ENCODE measurements around the gene CBFB. TPM values are rescaled to one million over a fixed set of nuclear protein-coding genes. Genes with fewer than 3 reads are reported as not detected.
A peak's percentile ranks its signal among the peaks of the same experiment; 100 is the strongest.

The CBFB gene
- total and polyA plus RNA-seq, 9 of the 15 experiments (the other 6 are each of a cell fraction or from before 2014, with no cell fraction given): 22.0 to 112 (median 66.5) TPM

GRCh38 chr16:67006930-67007658 is 21.9 kb upstream of the CBFB start:
- no peak overlapping the region for H3K27ac ChIP-seq (ENCODE audit: extremely low read depth, low read depth, low read length)
- no peak; the same call in 1 of the 3 replicates for ATAC-seq
- H3K4me1 ChIP-seq (replicated peaks in 1 of 2; ENCODE audit: control insufficient read depth in 2 of 2, insufficient read depth in 2 of 2, low read length in 2 of 2): no peaks in the 10 kb centered on the region; a peak in 1 of 5 replicates
- in situ Hi-C loops (cut with MboI): no loop called here
- FAIRE-seq: no peak
- DNase-seq (ENCODE audit: extremely low read depth in 1 of 4, low spot score in 3 of 4): no peak
- peak; percentile 23; the same call in 1 of the 2 replicates for TF ChIP-seq JUND (IDR thresholded peaks at IDR 0.05; ENCODE audit: borderline replicate concordance, low read depth, low read length)
- peak; percentile 12; the same call in 1 of the 3 replicates for TF ChIP-seq JUND (tag; IDR thresholded peaks at IDR 0.05; ENCODE audit: borderline replicate concordance, low read depth, low read length)
- TF ChIP-seq SMARCC2 (IDR thresholded peaks at IDR 0.05; ENCODE audit: low read depth): no peak
- peak; percentile 48 for TF ChIP-seq EGR1 (conservative IDR thresholded peaks at IDR 0.05)
- peak; percentile 77 for TF ChIP-seq CEBPB (tag; IDR thresholded peaks at IDR 0.05)
- TF ChIP-seq, protein P1, sequence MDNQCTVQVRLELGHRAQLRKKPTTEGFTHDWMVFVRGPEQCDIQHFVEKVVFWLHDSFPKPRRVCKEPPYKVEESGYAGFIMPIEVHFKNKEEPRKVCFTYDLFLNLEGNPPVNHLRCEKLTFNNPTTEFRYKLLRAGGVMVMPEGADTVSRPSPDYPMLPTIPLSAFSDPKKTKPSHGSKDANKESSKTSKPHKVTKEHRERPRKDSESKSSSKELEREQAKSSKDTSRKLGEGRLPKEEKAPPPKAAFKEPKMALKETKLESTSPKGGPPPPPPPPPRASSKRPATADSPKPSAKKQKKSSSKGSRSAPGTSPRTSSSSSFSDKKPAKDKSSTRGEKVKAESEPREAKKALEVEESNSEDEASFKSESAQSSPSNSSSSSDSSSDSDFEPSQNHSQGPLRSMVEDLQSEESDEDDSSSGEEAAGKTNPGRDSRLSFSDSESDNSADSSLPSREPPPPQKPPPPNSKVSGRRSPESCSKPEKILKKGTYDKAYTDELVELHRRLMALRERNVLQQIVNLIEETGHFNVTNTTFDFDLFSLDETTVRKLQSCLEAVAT (IDR thresholded peaks at IDR 0.05): peak in 1 of 2 experiments; percentile 11; a peak in 1 of 4 replicates
- TF ChIP-seq, protein P2, sequence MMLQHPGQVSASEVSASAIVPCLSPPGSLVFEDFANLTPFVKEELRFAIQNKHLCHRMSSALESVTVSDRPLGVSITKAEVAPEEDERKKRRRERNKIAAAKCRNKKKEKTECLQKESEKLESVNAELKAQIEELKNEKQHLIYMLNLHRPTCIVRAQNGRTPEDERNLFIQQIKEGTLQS (IDR thresholded peaks at IDR 0.05): peak; percentile 55
- TF ChIP-seq, protein P2 (CRISPR knock-in tag; conservative IDR thresholded peaks at IDR 0.05): no peak
- peak; percentile 41 for TF ChIP-seq FOSL1 (tag; conservative IDR thresholded peaks at IDR 0.05)
- no peak for TF ChIP-seq CEBPG (CRISPR knock-in tag; IDR thresholded peaks at IDR 0.05)
- 0 out of 4 replicates have a peak, but pooled peaks of 1 of the 2 experiments have one; percentile 20 for TF ChIP-seq CEBPG (tag; conservative IDR thresholded peaks at IDR 0.05 in 1 of 2, IDR thresholded peaks at IDR 0.05 in 1 of 2)
- TF ChIP-seq HNRNPK (IDR thresholded peaks at IDR 0.05; ENCODE audit: low read depth, low read length, poor library complexity, severe bottlenecking): no peak
- no peak for TF ChIP-seq NELFE (IDR thresholded peaks at IDR 0.05; ENCODE audit: insufficient read depth, insufficient read length)
- no TSS peak for BruUV-seq (replicated peaks)
- H4K20me1 ChIP-seq (replicated peaks; ENCODE audit: control insufficient read depth, insufficient read depth, low read length): no peaks in the 10 kb centered on the region; the same call in 1 of the 2 replicates
- H3K9me3 ChIP-seq (replicated peaks; ENCODE audit: control insufficient read depth, insufficient read depth, low read depth, low read length): no peaks in the 10 kb centered on the region
- 25% methylated on average over 12 of the region's 12 CpGs for WGBS (ENCODE audit: insufficient coverage, low coverage, missing lambda C conversion rate)
- intact Hi-C loops (cut with micrococcal nuclease): no loop called here
- no peaks in the 10 kb centered on the region for H3K36me3 ChIP-seq (ENCODE audit: control insufficient read depth, insufficient read depth, low read length)
- POLR2A ChIA-PET: interaction anchor here (0.5 to 1.7 kb wide), 7 partner anchors 9 to 662 kb away, joined by 3 to 6 read pairs (median 4); no protein-coding TSS in a partner anchor
- CTCF ChIA-PET (ENCODE audit: low intra/inter-chr PET ratio): no interaction called here
- no peaks in the 10 kb centered on the region for H3K79me2 ChIP-seq (ENCODE audit: control insufficient read depth, insufficient read depth, low read length)
- H2AFZ ChIP-seq (ENCODE audit: low read depth, low read length): no peak overlapping the region
- H3K4me3 ChIP-seq: no peak overlapping the region
- H3K27me3 ChIP-seq (ENCODE audit: control insufficient read depth in 2 of 2, insufficient read depth in 2 of 2, low read length in 2 of 2): peaks cover 4 to 35% of the 10 kb centered on the region in 2 experiments; a peak in 4 of 5 replicates
- no peak overlapping the region for H3K4me2 ChIP-seq (ENCODE audit: insufficient read depth, low read length)
- no peak overlapping the region for H3K9ac ChIP-seq (ENCODE audit: insufficient read depth in 1 of 2, low read depth in 2 of 2, low read length in 2 of 2)
- H3K9me1 ChIP-seq (ENCODE audit: control insufficient read depth, insufficient read depth, low read length): no peaks in the 10 kb centered on the region
